ENCODE results near the gene SLC25A11. TPM values are rescaled to one million over a fixed set of nuclear protein-coding genes. Genes with fewer than 3 reads are reported as not detected.
"Not testable (repeated sequence)": the region's sequence is repeated elsewhere in the genome, so short reads cannot be mapped to it uniquely, and the experiment has no call there.

The SLC25A11 gene
- total RNA-seq, 1 donor from 2014 or later, result 219 TPM

DNA sequence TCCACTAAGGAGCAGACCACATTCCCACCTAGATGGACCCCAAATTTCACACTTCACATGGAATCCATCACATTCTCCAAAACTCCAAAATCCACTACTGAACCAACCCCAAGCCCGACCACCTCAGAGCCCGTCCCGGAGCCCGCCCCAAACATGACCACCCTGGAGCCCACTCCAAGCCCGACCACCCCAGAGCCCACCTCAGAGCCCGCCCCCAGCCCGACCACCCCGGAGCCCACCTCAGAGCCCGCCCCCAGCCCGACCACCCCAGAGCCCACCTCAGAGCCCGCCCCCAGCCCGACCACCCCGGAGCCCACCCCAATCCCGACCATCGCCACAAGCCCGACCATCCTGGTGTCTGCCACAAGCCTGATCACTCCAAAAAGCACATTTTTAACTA is 6.2 kb downstream of the SLC25A11 start:
- intact Hi-C loops (cut with micrococcal nuclease), result no loop called here
- H3K4me3 ChIP-seq, result no peak overlapping the region
- peaks cover 28% of the 10 kb centered on the region for H3K36me3 ChIP-seq
- peaks cover 24% of the 10 kb centered on the region for H3K4me1 ChIP-seq
- H3K27ac ChIP-seq (replicated peaks), result peak overlapping the region; percentile 51
- no peak for DNase-seq
- no peaks in the 10 kb centered on the region for H3K27me3 ChIP-seq (ENCODE audit: low read depth)
- no peaks in the 10 kb centered on the region for H3K9me3 ChIP-seq (replicated peaks)
- TF ChIP-seq, protein P1, sequence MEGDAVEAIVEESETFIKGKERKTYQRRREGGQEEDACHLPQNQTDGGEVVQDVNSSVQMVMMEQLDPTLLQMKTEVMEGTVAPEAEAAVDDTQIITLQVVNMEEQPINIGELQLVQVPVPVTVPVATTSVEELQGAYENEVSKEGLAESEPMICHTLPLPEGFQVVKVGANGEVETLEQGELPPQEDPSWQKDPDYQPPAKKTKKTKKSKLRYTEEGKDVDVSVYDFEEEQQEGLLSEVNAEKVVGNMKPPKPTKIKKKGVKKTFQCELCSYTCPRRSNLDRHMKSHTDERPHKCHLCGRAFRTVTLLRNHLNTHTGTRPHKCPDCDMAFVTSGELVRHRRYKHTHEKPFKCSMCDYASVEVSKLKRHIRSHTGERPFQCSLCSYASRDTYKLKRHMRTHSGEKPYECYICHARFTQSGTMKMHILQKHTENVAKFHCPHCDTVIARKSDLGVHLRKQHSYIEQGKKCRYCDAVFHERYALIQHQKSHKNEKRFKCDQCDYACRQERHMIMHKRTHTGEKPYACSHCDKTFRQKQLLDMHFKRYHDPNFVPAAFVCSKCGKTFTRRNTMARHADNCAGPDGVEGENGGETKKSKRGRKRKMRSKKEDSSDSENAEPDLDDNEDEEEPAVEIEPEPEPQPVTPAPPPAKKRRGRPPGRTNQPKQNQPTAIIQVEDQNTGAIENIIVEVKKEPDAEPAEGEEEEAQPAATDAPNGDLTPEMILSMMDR (IDR thresholded peaks at IDR 0.05; ENCODE audit: borderline replicate concordance), result no peak

DNA sequence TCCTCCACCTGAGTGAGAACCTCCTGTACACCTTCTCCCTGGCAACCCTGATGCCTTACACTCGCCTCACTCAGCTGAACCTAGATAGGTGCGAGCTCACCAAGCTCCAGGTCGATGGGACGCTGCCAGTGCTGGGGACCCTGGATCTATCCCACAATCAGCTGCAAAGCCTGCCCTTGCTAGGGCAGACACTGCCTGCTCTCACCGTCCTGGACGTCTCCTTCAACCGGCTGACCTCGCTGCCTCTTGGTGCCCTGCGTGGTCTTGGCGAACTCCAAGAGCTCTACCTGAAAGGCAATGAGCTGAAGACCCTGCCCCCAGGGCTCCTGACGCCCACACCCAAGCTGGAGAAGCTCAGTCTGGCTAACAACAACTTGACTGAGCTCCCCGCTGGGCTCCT is 7.1 kb downstream of the SLC25A11 start:
- intact Hi-C loops (cut with micrococcal nuclease), result no loop called here
- no peaks in the 10 kb centered on the region for H3K9me3 ChIP-seq (replicated peaks)

DNA sequence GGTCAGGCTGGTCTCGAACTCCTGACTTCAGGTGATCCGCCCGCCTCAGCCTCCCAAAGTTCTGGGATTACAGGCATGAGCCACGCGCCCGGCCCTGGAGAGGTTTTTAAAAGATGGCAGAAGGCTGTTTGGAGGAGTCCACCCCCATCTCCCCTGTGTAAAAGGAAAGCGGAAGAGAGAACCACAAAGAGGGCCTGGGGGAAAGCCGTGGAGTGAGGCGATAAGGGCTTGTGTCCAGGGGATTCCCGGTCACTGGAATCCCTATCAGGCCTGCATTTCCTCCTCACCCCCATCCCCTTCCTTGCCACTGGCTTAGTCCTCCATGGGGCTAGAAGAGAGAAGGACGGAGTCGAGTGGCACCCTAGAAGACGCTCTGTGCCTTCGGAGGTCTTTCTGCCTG is 7.9 kb downstream of the SLC25A11 start, which contains the start of gene GP1BA:
TSS of gene GP1BA (plus strand) at position 315 of the 400 bp plus-strand sequence. CDS start 328 bp downstream, outside the sequence.
- no peak within 1 kb of the TSS for H3K27ac ChIP-seq (replicated peaks)
- TF ChIP-seq, protein P1 (IDR thresholded peaks at IDR 0.05; ENCODE audit: borderline replicate concordance), result no peak
- intact Hi-C loops (cut with micrococcal nuclease), result no loop called here
- peaks cover 11% of the 10 kb centered on the region for H3K36me3 ChIP-seq
- H3K9me3 ChIP-seq (replicated peaks), result no peaks in the 10 kb centered on the region
- peaks cover 10% of the 10 kb centered on the region for H3K4me1 ChIP-seq
- H3K27me3 ChIP-seq (ENCODE audit: low read depth), result no peaks in the 10 kb centered on the region
- H3K4me3 ChIP-seq, result no peak within 1 kb of the TSS
- no peak for DNase-seq

More for the DNA sequence above, 7.1 kb downstream of the SLC25A11 start:
- H3K4me3 ChIP-seq, result no peak overlapping the region
- H3K36me3 ChIP-seq, result peaks cover 19% of the 10 kb centered on the region
- peaks cover 15% of the 10 kb centered on the region for H3K4me1 ChIP-seq
- no peaks in the 10 kb centered on the region for H3K27me3 ChIP-seq (ENCODE audit: low read depth)
- DNase-seq, result no peak
- H3K27ac ChIP-seq (replicated peaks), result no peak overlapping the region
- TF ChIP-seq, protein P1 (IDR thresholded peaks at IDR 0.05; ENCODE audit: borderline replicate concordance), result no peak

DNA sequence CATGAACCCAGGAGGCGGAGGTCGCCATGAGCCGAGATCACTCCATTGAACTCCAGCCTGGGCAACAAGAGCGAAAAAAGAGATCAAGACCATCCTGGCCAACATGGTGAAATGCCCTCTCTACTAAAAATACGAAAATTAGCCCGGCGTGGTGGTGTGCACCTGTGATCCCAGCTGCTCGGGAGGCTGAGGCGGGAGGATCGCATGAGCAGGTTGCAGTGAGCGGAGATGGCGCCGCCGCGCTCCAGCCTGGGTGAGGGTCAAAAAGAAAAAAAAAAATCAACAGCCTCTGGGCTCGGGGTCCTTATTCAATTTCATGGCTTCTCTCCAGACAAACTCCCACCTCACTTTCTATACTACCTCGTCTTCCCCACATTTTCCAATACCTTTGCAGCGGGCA is 11.0 kb downstream of the SLC25A11 start:
- Histone ChIP-seq H3K27ac (replicated peaks) (no peak overlapping the region), H3K9me3 (replicated peaks) (no peaks in the 10 kb centered on the region), H3K36me3 (no peaks in the 10 kb centered on the region), H3K27me3 (ENCODE audit: low read depth) (no peaks in the 10 kb centered on the region), H3K4me1 (peaks cover under 1% of the 10 kb centered on the region), H3K4me3 (no peak overlapping the region)
- intact Hi-C loops (cut with micrococcal nuclease), result no loop called here
- no peak for DNase-seq
- TF ChIP-seq, protein P1 (IDR thresholded peaks at IDR 0.05; ENCODE audit: borderline replicate concordance), result no peak

DNA sequence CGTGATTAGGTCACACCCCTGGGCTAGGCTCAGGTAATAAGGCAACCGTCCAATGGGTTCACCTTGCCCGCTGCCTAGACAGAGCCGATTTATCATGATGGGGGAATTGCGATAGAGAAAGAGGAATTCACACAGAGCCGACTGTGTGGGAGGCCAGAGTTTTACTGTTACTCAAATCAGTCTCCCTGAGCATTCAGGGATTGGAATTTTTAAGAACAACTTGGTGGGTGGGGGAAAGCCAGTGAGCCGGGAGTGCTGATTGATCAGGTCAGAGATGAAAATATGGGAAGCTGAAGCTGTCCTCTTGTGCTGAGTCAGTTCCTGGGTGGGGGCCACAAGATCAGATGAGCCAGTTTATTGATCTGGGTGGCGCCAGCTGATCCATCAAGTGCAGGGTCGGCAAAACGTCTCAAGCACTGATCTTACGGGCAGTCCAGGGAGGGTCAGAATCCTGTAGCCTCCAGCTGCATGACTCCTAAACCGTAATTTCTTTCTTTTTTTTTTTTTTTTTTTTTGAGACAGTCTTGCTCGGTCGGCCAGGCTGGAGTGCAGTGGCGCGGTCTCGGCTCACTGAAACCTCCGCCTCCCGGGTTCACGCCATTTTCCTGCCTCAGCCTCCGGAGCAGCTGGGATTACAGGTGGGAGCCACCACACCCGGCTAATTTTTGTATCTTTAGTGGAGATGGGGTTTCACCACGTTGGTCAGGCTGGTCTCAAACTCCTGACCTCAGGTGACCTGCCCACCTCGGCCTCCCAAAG is 13.1 kb downstream of the SLC25A11 start:
- H3K4me3 ChIP-seq; H3K4me1 ChIP-seq; DNase-seq; H3K27me3 ChIP-seq (ENCODE audit: low read depth); H3K9me3 ChIP-seq (replicated peaks); intact Hi-C loops (cut with micrococcal nuclease); H3K27ac ChIP-seq (replicated peaks); H3K36me3 ChIP-seq: not testable (repeated sequence)

DNA sequence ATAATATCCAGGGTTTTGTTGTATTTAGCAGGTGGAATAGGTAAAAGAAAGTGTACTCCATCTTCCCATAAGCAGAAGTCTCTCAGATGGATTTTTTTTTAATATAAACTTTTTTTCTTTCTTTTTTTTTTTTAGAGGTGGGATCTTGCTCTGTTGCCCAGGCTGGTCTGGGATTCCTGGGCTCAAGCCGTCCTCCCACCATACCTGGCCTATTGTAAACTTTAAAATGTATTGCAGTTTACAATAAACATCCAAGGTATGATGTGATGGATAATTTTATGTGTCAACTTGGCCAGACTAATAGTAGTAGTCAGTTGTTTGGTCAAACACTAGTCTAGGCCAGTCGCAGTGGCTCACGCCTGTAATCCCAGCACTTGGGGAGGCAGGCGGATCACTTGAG is 18.5 kb downstream of the SLC25A11 start:
- no peak overlapping the region for H3K27ac ChIP-seq (replicated peaks)
- no peak overlapping the region for H3K4me3 ChIP-seq
- no peak for DNase-seq
- H3K9me3 ChIP-seq (replicated peaks), result no peaks in the 10 kb centered on the region
- TF ChIP-seq, protein P1 (IDR thresholded peaks at IDR 0.05; ENCODE audit: borderline replicate concordance), result no peak
- no peaks in the 10 kb centered on the region for H3K4me1 ChIP-seq
- no peaks in the 10 kb centered on the region for H3K36me3 ChIP-seq
- no peaks in the 10 kb centered on the region for H3K27me3 ChIP-seq (ENCODE audit: low read depth)
- intact Hi-C loops (cut with micrococcal nuclease), result no loop called here

Data from left ventricle myocardium inferior (tissue), 1 donor.